Osteoblast (primary cell): Measurements from ENCODE around the gene CEP104. TPM values are rescaled to one million over a fixed set of nuclear protein-coding genes. Genes with fewer than 3 reads are reported as not detected.

Source experiments
- DNase-seq: peaks from one replicate; pipeline ENCODE4 v3.0.0; 2011; ENCODE audit warnings: low spot score, mixed read lengths; ENCODE audit not compliant: insufficient read length; ENCODE audit errors: missing footprints
- H2AFZ ChIP-seq: 2 replicates; pipeline ENCODE4 v1.6.0; 2011; ENCODE audit warnings: mild to moderate bottlenecking, low read length
- H3K27ac ChIP-seq: 2 replicates; pipeline ENCODE4 v1.5.1; 2011; ENCODE audit warnings: mild to moderate bottlenecking, low read depth, low read length, moderate library complexity
- H3K27me3 ChIP-seq: 2 replicates; pipeline ENCODE4 v1.6.0; 2012; ENCODE audit warnings: mild to moderate bottlenecking, control low read depth, inconsistent platforms, low read length, moderate library complexity; ENCODE audit not compliant: insufficient read depth
- H3K36me3 ChIP-seq: 2 replicates; pipeline ENCODE4 v1.5.1; 2011; ENCODE audit warnings: mild to moderate bottlenecking, low read length, control low read depth, moderate library complexity; ENCODE audit not compliant: insufficient read depth
- H3K4me1 ChIP-seq: 2 replicates; pipeline ENCODE4 v1.5.1; 2011; ENCODE audit warnings: mild to moderate bottlenecking, low read length, control low read depth, moderate library complexity; ENCODE audit not compliant: insufficient read depth
- H3K4me2 ChIP-seq: 2 replicates; pipeline ENCODE4 v1.6.0; 2011; ENCODE audit warnings: mild to moderate bottlenecking, low read length; ENCODE audit not compliant: insufficient read depth
- H3K4me3 ChIP-seq: fragments of 200-600 bp; sonication (generic); 3 replicates; pipeline ENCODE4 v1.5.1; 2012; ENCODE audit warnings: mild to moderate bottlenecking, low read length, inconsistent platforms; ENCODE audit not compliant: insufficient read depth
- H3K79me2 ChIP-seq: 2 replicates; pipeline ENCODE4 v1.6.0; 2012; ENCODE audit warnings: mild to moderate bottlenecking, low read length, control low read depth, inconsistent platforms; ENCODE audit not compliant: insufficient read depth
- H3K9me3 ChIP-seq: 2 replicates; pipeline ENCODE4 v1.5.1; 2011; ENCODE audit warnings: low read depth, low read length, control low read depth
- H4K20me1 ChIP-seq: 2 replicates; pipeline ENCODE4 v1.6.0; 2012; ENCODE audit warnings: mild to moderate bottlenecking, low read length, control low read depth; ENCODE audit not compliant: insufficient read depth
- CTCF ChIP-seq: IDR thresholded peaks from 2 replicates; pipeline ENCODE4 v1.5.1; 2011; ENCODE audit warnings: mild to moderate bottlenecking, low read depth, low read length, moderate library complexity; ENCODE audit errors: extremely low read depth
- total RNA-seq: library from RNA; depleted of rRNA; stranded (reverse); fragments of >200 nt; gene quantifications from 2 replicates; pipeline ENCODE4 v1.2.3, GENCODE V29; 2012

CEP104 gene
- total RNA-seq, 1 donor: 21.7 TPM

- Histone ChIP-seq H4K20me1 (no peaks in the 10 kb centered on the region), H3K4me3 (no peak overlapping the region), H3K9me3 (peaks cover 2% of the 10 kb centered on the region), H2AFZ (no peak overlapping the region), H3K27ac (no peak overlapping the region), H3K79me2 (no peaks in the 10 kb centered on the region), H3K4me1 (no peaks in the 10 kb centered on the region), H3K27me3 (no peaks in the 10 kb centered on the region), H3K36me3 (peaks cover 47% of the 10 kb centered on the region), H3K4me2 (no peak overlapping the region)
- DNase-seq: no peak
- TF ChIP-seq CTCF: no peak
Observed at GRCh38 chr1:3838788-3839187, 18.2 kb downstream of the CEP104 start.

GRCh38 chr1:3837685-3838084 lies 19.3 kb downstream of the CEP104 start:
- Histone ChIP-seq H3K9me3 (peaks cover 2% of the 10 kb centered on the region), H3K4me1 (no peaks in the 10 kb centered on the region), H3K36me3 (peaks cover 51% of the 10 kb centered on the region), H2AFZ (no peak overlapping the region), H3K4me3 (no peak overlapping the region), H3K27ac (no peak overlapping the region), H3K27me3 (no peaks in the 10 kb centered on the region), H3K4me2 (no peak overlapping the region), H4K20me1 (no peaks in the 10 kb centered on the region), H3K79me2 (no peaks in the 10 kb centered on the region)
- no peak for TF ChIP-seq CTCF
- DNase-seq: no peak

- H3K9me3 ChIP-seq: peaks cover 2% of the 10 kb centered on the region
- no peaks in the 10 kb centered on the region for H3K4me1 ChIP-seq
- no peak overlapping the region for H3K4me2 ChIP-seq
- no peak overlapping the region for H3K4me3 ChIP-seq
- no peaks in the 10 kb centered on the region for H3K27me3 ChIP-seq
- DNase-seq: no peak
- TF ChIP-seq CTCF: no peak
- no peaks in the 10 kb centered on the region for H4K20me1 ChIP-seq
- no peak overlapping the region for H2AFZ ChIP-seq
- H3K27ac ChIP-seq: no peak overlapping the region
- H3K36me3 ChIP-seq: peaks cover 55% of the 10 kb centered on the region
- H3K79me2 ChIP-seq: no peaks in the 10 kb centered on the region
Observed at GRCh38 chr1:3837200-3837599, 19.8 kb downstream of the CEP104 start.

- Histone ChIP-seq H3K4me3 (no peak overlapping the region), H4K20me1 (no peaks in the 10 kb centered on the region), H3K4me2 (no peak overlapping the region), H3K27me3 (no peaks in the 10 kb centered on the region), H3K9me3 (peaks cover 2% of the 10 kb centered on the region), H3K79me2 (no peaks in the 10 kb centered on the region), H2AFZ (no peak overlapping the region), H3K4me1 (no peaks in the 10 kb centered on the region), H3K27ac (no peak overlapping the region), H3K36me3 (peaks cover 51% of the 10 kb centered on the region)
- TF ChIP-seq CTCF: no peak
- no peak for DNase-seq
Observed at GRCh38 chr1:3836421-3836820, 20.6 kb downstream of the CEP104 start.
